Nephron progenitor cell (in vitro differentiated cells): Measurements from ENCODE around the gene GALNT12.

Experiments used
- DNase-seq: peaks from one replicate; pipeline ENCODE4 v3.0.0; 2021
- H3K27ac Mint-ChIP-seq: 2 replicates; pipeline ENCODE4 v1.8.0; 2021; ENCODE audit warnings: mild to moderate bottlenecking, moderate library complexity, mixed read lengths
- H3K27me3 Mint-ChIP-seq: 2 replicates; pipeline ENCODE4 v1.8.0; 2021; ENCODE audit warnings: mild to moderate bottlenecking, low read depth, mixed read lengths; ENCODE audit not compliant: poor library complexity
- H3K36me3 Mint-ChIP-seq: 2 replicates; pipeline ENCODE4 v1.8.0; 2021; ENCODE audit warnings: low read depth, mixed read lengths
- H3K4me1 Mint-ChIP-seq: 2 replicates; pipeline ENCODE4 v1.8.0; 2021; ENCODE audit warnings: mixed read lengths
- H3K4me3 Mint-ChIP-seq: 2 replicates; pipeline ENCODE4 v1.8.0; 2021; ENCODE audit warnings: mild to moderate bottlenecking, moderate library complexity, mixed read lengths
- H3K9me3 Mint-ChIP-seq: 2 replicates; pipeline ENCODE4 v1.8.0; 2021; ENCODE audit warnings: mild to moderate bottlenecking, moderate library complexity, mixed read lengths
- TF ChIP-seq, protein P1 (sequence below): fragments of 200-600 bp; sonication (generic); IDR thresholded peaks from 2 replicates; pipeline ENCODE4 v1.5.0; 2021; ENCODE audit warnings: antibody characterized with exemption

Gene GALNT12

DNA sequence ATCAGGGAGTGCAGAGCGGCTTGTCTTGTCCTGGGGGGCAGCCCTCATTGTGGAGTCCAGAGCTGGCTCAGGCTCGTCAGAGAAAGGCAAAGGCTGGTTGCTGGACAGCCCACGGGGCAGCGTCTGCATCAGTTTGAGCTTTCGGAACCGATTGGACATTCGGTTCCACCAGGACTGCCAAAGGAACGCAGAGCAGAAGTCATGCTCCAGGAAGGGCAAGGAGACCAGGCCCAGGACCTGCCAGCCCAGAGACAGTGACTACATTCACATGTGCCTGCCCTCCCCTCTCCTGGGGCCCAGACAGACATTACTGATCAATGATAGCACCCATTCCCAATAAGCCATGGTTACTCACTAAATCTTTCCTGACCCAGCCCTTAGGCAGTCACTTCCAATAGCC is 29.2 kb upstream of the GALNT12 start:
- TF ChIP-seq, protein P1, sequence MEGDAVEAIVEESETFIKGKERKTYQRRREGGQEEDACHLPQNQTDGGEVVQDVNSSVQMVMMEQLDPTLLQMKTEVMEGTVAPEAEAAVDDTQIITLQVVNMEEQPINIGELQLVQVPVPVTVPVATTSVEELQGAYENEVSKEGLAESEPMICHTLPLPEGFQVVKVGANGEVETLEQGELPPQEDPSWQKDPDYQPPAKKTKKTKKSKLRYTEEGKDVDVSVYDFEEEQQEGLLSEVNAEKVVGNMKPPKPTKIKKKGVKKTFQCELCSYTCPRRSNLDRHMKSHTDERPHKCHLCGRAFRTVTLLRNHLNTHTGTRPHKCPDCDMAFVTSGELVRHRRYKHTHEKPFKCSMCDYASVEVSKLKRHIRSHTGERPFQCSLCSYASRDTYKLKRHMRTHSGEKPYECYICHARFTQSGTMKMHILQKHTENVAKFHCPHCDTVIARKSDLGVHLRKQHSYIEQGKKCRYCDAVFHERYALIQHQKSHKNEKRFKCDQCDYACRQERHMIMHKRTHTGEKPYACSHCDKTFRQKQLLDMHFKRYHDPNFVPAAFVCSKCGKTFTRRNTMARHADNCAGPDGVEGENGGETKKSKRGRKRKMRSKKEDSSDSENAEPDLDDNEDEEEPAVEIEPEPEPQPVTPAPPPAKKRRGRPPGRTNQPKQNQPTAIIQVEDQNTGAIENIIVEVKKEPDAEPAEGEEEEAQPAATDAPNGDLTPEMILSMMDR = no peak
- H3K27ac Mint-ChIP-seq = no peak overlapping the region
- H3K27me3 Mint-ChIP-seq = no peaks in the 10 kb centered on the region
- no peak for DNase-seq
- H3K36me3 Mint-ChIP-seq = peaks cover 45% of the 10 kb centered on the region
- no peak overlapping the region for H3K4me3 Mint-ChIP-seq
- H3K4me1 Mint-ChIP-seq = peaks cover 13% of the 10 kb centered on the region
- no peaks in the 10 kb centered on the region for H3K9me3 Mint-ChIP-seq

DNA sequence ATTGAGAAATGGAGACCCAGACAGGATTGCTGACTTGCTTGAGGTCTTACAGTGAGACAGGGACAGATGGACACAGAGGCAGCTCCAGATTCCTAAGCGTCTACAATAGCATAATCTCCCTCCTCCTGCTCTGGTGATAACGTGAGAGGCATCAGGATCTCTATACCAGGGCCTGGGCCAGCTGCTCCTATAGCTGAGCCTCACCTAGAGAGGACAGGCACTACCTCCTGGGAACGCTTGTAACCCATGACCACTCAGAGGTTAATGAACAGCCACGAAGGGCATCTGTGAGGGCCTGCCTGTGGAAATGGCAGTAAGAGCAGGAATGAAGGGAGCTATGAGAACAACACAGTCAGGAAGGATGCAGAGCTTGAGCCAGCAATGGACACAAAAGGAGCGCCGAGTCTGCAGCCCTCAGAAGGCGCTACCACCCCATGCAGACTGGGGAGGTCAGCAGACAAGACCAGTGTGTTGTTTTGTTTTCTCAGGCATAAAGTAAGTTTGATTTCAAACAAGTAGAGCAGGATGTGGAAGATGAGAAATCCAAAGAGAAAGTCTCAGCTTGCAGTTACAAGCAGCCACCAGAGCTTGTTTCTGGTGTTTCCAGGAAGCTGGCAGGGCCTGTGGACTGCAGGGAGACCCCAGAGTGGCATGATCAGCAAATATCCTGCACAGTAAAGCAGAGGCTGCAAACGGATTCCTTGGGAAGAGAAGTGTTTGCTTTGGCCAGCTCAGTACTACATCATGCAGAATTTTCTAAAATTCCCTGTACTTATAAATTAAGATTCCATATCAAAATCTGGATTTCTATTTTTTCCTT is 28.5 kb upstream of the GALNT12 start:
- Mint-ChIP-seq H3K27me3 (no peaks in the 10 kb centered on the region), H3K4me1 (peaks cover 13% of the 10 kb centered on the region), H3K36me3 (peaks cover 45% of the 10 kb centered on the region), H3K4me3 (no peak overlapping the region), H3K9me3 (no peaks in the 10 kb centered on the region), H3K27ac (peak overlapping the region; percentile 28)
- TF ChIP-seq, protein P1 = no peak
- no peak for DNase-seq

- H3K4me3 Mint-ChIP-seq = no peak overlapping the region
- peaks cover 13% of the 10 kb centered on the region for H3K4me1 Mint-ChIP-seq
- peaks cover 46% of the 10 kb centered on the region for H3K36me3 Mint-ChIP-seq
- TF ChIP-seq, protein P1 = no peak
- H3K9me3 Mint-ChIP-seq = no peaks in the 10 kb centered on the region
- peak overlapping the region; percentile 71 for H3K27ac Mint-ChIP-seq
- no peak for DNase-seq
- no peaks in the 10 kb centered on the region for H3K27me3 Mint-ChIP-seq
These were observed 27.3 kb upstream of the GALNT12 start for GRCh38 chr9:98780059-98780749.

- no peak overlapping the region for H3K4me3 Mint-ChIP-seq
These were observed 25.7 kb upstream of the GALNT12 start for GRCh38 chr9:98781588-98782383.

GRCh38 chr9:98783518-98784226 is 23.8 kb upstream of the GALNT12 start:
- Mint-ChIP-seq H3K4me3 (no peak overlapping the region), H3K36me3 (peaks cover 33% of the 10 kb centered on the region), H3K27ac (no peak overlapping the region), H3K9me3 (no peaks in the 10 kb centered on the region), H3K27me3 (no peaks in the 10 kb centered on the region), H3K4me1 (peaks cover 12% of the 10 kb centered on the region)
- no peak for DNase-seq
- TF ChIP-seq, protein P1 = no peak

More at GRCh38 chr9:98781588-98782383, 25.7 kb upstream of the GALNT12 start:
- Mint-ChIP-seq H3K4me1 (peaks cover 13% of the 10 kb centered on the region), H3K27ac (no peak overlapping the region), H3K36me3 (peaks cover 37% of the 10 kb centered on the region), H3K9me3 (no peaks in the 10 kb centered on the region), H3K27me3 (no peaks in the 10 kb centered on the region)
- TF ChIP-seq, protein P1 = no peak
- no peak for DNase-seq
